H9 (cell line): ENCODE measurements around the gene WHRN. TPM values are rescaled to one million over a fixed set of nuclear protein-coding genes. Genes with fewer than 3 reads are reported as not detected.

Experiments used
- DNase-seq: peaks from one replicate; pipeline ENCODE4 v3.0.0-alpha.2; 2017
- H2AFZ ChIP-seq: one replicate; pipeline ENCODE4 v1.6.1; 2013; ENCODE audit warnings: mild to moderate bottlenecking, low read length, control low read depth, moderate library complexity
- H2AK5ac ChIP-seq: 2 replicates; pipeline ENCODE4 v1.6.1; 2013; ENCODE audit warnings: low read length, control low read depth, mixed read lengths; ENCODE audit not compliant: insufficient read length
- H2BK120ac ChIP-seq: one replicate; pipeline ENCODE4 v1.6.1; 2013; ENCODE audit warnings: low read depth, mild to moderate bottlenecking, low read length, control low read depth, inconsistent platforms; ENCODE audit not compliant: poor library complexity, severe bottlenecking
- H2BK12ac ChIP-seq: 2 replicates; pipeline ENCODE4 v1.6.1; 2013; ENCODE audit warnings: low read length, control low read depth, mixed read lengths, low read depth; ENCODE audit not compliant: insufficient read length
- H2BK15ac ChIP-seq: 2 replicates; pipeline ENCODE4 v1.6.1; 2013; ENCODE audit warnings: low read depth, low read length, control low read depth
- H2BK20ac ChIP-seq: one replicate; pipeline ENCODE4 v1.6.1; 2013; ENCODE audit warnings: low read depth, mild to moderate bottlenecking, low read length, control low read depth, inconsistent platforms; ENCODE audit not compliant: poor library complexity, severe bottlenecking
- H2BK5ac ChIP-seq: 2 replicates; pipeline ENCODE4 v1.6.1; 2013; ENCODE audit warnings: low read length, control low read depth, mixed read lengths; ENCODE audit not compliant: insufficient read length
- H3K14ac ChIP-seq: 2 replicates; pipeline ENCODE4 v1.6.1; 2013; ENCODE audit warnings: low read length, control low read depth; ENCODE audit not compliant: insufficient read depth
- H3K18ac ChIP-seq: 2 replicates; pipeline ENCODE4 v1.6.1; 2013; ENCODE audit warnings: low read depth, mild to moderate bottlenecking, mixed read lengths, low read length, control low read depth; ENCODE audit not compliant: insufficient read length
- H3K23ac ChIP-seq: 2 replicates; pipeline ENCODE4 v1.6.1; 2013; ENCODE audit warnings: low read length, control low read depth, mixed read lengths, low read depth; ENCODE audit not compliant: insufficient read length
- H3K23me2 ChIP-seq: 2 replicates; pipeline ENCODE4 v1.6.1; 2013; ENCODE audit warnings: low read depth, mild to moderate bottlenecking, mixed read lengths, low read length, control low read depth; ENCODE audit not compliant: insufficient read length, poor library complexity, severe bottlenecking
- H3K27ac ChIP-seq: 2 replicates; pipeline ENCODE4 v1.5.1; 2013; ENCODE audit warnings: low read length, control low read depth, mixed read lengths, low read depth; ENCODE audit not compliant: insufficient read length
- H3K27me3 ChIP-seq: 2 replicates; pipeline ENCODE4 v1.6.1; 2013; ENCODE audit warnings: low read length, control low read depth, inconsistent platforms; ENCODE audit not compliant: insufficient read depth
- H3K4ac ChIP-seq: 2 replicates; pipeline ENCODE4 v1.6.1; 2013; ENCODE audit warnings: low read depth, mild to moderate bottlenecking, control low read depth, inconsistent platforms, low read length, moderate library complexity
- H3K4me1 ChIP-seq: 2 replicates; pipeline ENCODE4 v1.6.1; 2013; ENCODE audit warnings: low read length, control low read depth, inconsistent platforms; ENCODE audit not compliant: insufficient read depth
- H3K4me2 ChIP-seq: 2 replicates; pipeline ENCODE4 v1.6.1; 2013; ENCODE audit warnings: low read length, control low read depth, mixed read lengths; ENCODE audit not compliant: insufficient read length, insufficient read depth
- H3K56ac ChIP-seq: 2 replicates; pipeline ENCODE4 v1.6.1; 2013; ENCODE audit warnings: low read depth, mild to moderate bottlenecking, mixed read lengths, low read length, control low read depth; ENCODE audit not compliant: insufficient read length
- H3K79me1 ChIP-seq: 2 replicates; pipeline ENCODE4 v1.6.1; 2013; ENCODE audit warnings: low read depth, mild to moderate bottlenecking, moderate library complexity, low read length, control low read depth, inconsistent platforms; ENCODE audit not compliant: insufficient read depth, poor library complexity, severe bottlenecking
- H3K79me2 ChIP-seq: 2 replicates; pipeline ENCODE4 v1.6.1; 2013; ENCODE audit warnings: low read length, control low read depth, inconsistent platforms; ENCODE audit not compliant: insufficient read depth
- H3K9ac ChIP-seq: 2 replicates; pipeline ENCODE4 v1.6.1; 2013; ENCODE audit warnings: low read length, control low read depth, mixed read lengths; ENCODE audit not compliant: insufficient read length; ENCODE audit errors: extremely low read depth
- H3K9me3 ChIP-seq: one replicate; pipeline ENCODE4 v1.6.1; 2013; ENCODE audit warnings: low read depth, low read length, inconsistent platforms; ENCODE audit not compliant: control insufficient read depth
- H3T11ph ChIP-seq: one replicate; pipeline ENCODE4 v1.6.1; 2013; ENCODE audit warnings: mild to moderate bottlenecking, low read length, control low read depth, inconsistent platforms
- H4K20me1 ChIP-seq: one replicate; pipeline ENCODE4 v1.6.1; 2013; ENCODE audit not compliant: control insufficient read depth, insufficient read length, insufficient read depth
- H4K5ac ChIP-seq: 2 replicates; pipeline ENCODE4 v1.6.1; 2013; ENCODE audit warnings: low read depth, mild to moderate bottlenecking, mixed read lengths, low read length, control low read depth; ENCODE audit not compliant: insufficient read length
- H4K8ac ChIP-seq: replicated peaks from 2 replicates; pipeline ENCODE4 v1.6.1; 2013; ENCODE audit warnings: low read length, control low read depth, mixed read lengths, low read depth; ENCODE audit not compliant: insufficient read length
- H4K91ac ChIP-seq: 2 replicates; pipeline ENCODE4 v1.6.1; 2013; ENCODE audit warnings: low read depth, mild to moderate bottlenecking, moderate library complexity, mixed read lengths, low read length, control low read depth; ENCODE audit not compliant: insufficient read length
- H3K27ac Mint-ChIP-seq, 3 experiments: 2 replicates in 2 of 3; 3 replicates in 1 of 3; pipeline ENCODE4 v1.8.0; 2020 to 2021; ENCODE audit warnings: mixed read lengths in 3 of 3, mild to moderate bottlenecking in 1 of 3, moderate library complexity in 1 of 3
- H3K27me3 Mint-ChIP-seq: 2 replicates; pipeline ENCODE4 v1.8.0; 2021; ENCODE audit warnings: low read depth, mild to moderate bottlenecking, moderate library complexity, mixed read lengths
- H3K36me3 Mint-ChIP-seq, 3 experiments: 2 replicates in 2 of 3; 3 replicates in 1 of 3; pipeline ENCODE4 v1.8.0; 2020 to 2021; ENCODE audit warnings: low read depth in 3 of 3, mixed read lengths in 3 of 3; ENCODE audit not compliant: insufficient read depth in 1 of 3
- H3K4me1 Mint-ChIP-seq, 2 experiments: 2 replicates each; pipeline ENCODE4 v1.8.0; 2020; ENCODE audit warnings: mixed read lengths in 2 of 2
- H3K4me3 Mint-ChIP-seq, 2 experiments: 2 replicates in 1 of 2; 3 replicates in 1 of 2; pipeline ENCODE4 v1.8.0; 2020 to 2021; ENCODE audit warnings: mild to moderate bottlenecking in 2 of 2, mixed read lengths in 2 of 2, moderate library complexity in 1 of 2
- H3K9me3 Mint-ChIP-seq, 2 experiments: 2 replicates in 1 of 2; 3 replicates in 1 of 2; pipeline ENCODE4 v1.8.0; 2020; ENCODE audit warnings: mild to moderate bottlenecking in 2 of 2, mixed read lengths in 2 of 2, moderate library complexity in 1 of 2
- WGBS: extraction: QIAGEN DNeasy Blood & Tissue Kit; methylation state at CpG from one replicate; pipeline ENCODE4 v1.1.7; 2013; ENCODE audit warnings: missing lambda C conversion rate, low lambda C conversion rate, mixed read lengths; ENCODE audit not compliant: insufficient read length; ENCODE audit errors: extremely low coverage; 5-methylcytosine and 5-hydroxymethylcytosine counted together
- total RNA-seq: library from RNA; stranded (reverse); gene quantifications from 2 replicates; pipeline ENCODE4 v1.2.1, GENCODE V29; 2021
- TF ChIP-seq, protein P1 (sequence below): fragments of 200-600 bp; sonication (generic); conservative IDR thresholded peaks from 3 replicates; pipeline ENCODE4 v1.8.0; 2021; ENCODE audit warnings: antibody characterized with exemption, mild to moderate bottlenecking

WHRN gene
- total RNA-seq, 1 experiment from 2014 or later = 2.2 TPM

- peak overlapping the region in 1 of 3 experiments; percentile 91; a peak in 1 of 7 replicates for H3K27ac Mint-ChIP-seq
- peak overlapping the region; percentile 7 for H2BK12ac ChIP-seq
- no peaks in the 10 kb centered on the region for H4K20me1 ChIP-seq
- H3K36me3 Mint-ChIP-seq = no peaks in the 10 kb centered on the region; a peak in 1 of 7 replicates
- no peak overlapping the region for H2BK20ac ChIP-seq
- peaks cover 9 to 13% of the 10 kb centered on the region in 2 experiments for H3K4me1 Mint-ChIP-seq
- no CpG with 5 or more reads among the region's 2 CpGs for WGBS
- H3K79me2 ChIP-seq = no peaks in the 10 kb centered on the region
- H2BK15ac ChIP-seq = no peak overlapping the region
- H3K9ac ChIP-seq = no peak overlapping the region
- H3K27me3 Mint-ChIP-seq = no peaks in the 10 kb centered on the region; the same call in 1 of the 2 replicates
- no peak overlapping the region for H2AK5ac ChIP-seq
- no peaks in the 10 kb centered on the region for H3K27me3 ChIP-seq
- no peaks in the 10 kb centered on the region for H3K9me3 Mint-ChIP-seq
- DNase-seq = no peak
- H2BK120ac ChIP-seq = no peak overlapping the region
- TF ChIP-seq, protein P1, sequence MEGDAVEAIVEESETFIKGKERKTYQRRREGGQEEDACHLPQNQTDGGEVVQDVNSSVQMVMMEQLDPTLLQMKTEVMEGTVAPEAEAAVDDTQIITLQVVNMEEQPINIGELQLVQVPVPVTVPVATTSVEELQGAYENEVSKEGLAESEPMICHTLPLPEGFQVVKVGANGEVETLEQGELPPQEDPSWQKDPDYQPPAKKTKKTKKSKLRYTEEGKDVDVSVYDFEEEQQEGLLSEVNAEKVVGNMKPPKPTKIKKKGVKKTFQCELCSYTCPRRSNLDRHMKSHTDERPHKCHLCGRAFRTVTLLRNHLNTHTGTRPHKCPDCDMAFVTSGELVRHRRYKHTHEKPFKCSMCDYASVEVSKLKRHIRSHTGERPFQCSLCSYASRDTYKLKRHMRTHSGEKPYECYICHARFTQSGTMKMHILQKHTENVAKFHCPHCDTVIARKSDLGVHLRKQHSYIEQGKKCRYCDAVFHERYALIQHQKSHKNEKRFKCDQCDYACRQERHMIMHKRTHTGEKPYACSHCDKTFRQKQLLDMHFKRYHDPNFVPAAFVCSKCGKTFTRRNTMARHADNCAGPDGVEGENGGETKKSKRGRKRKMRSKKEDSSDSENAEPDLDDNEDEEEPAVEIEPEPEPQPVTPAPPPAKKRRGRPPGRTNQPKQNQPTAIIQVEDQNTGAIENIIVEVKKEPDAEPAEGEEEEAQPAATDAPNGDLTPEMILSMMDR = no peak
- no peak overlapping the region for H4K91ac ChIP-seq
- no peak overlapping the region for H3K4me2 ChIP-seq
- H3K23ac ChIP-seq = no peak overlapping the region
- no peak overlapping the region for H2AFZ ChIP-seq
- H3K27ac ChIP-seq = no peak overlapping the region
- peaks cover 4% of the 10 kb centered on the region; the same call in 1 of the 2 replicates for H3K4me1 ChIP-seq
- no peaks in the 10 kb centered on the region for H3K79me1 ChIP-seq
- no peaks in the 10 kb centered on the region for H3K23me2 ChIP-seq
- no peak overlapping the region for H3K18ac ChIP-seq
- H3K4me3 Mint-ChIP-seq = no peak overlapping the region
- H3T11ph ChIP-seq = no peak overlapping the region
- no peak overlapping the region for H4K8ac ChIP-seq
- H3K14ac ChIP-seq = no peak overlapping the region
- H2BK5ac ChIP-seq = no peak overlapping the region
- no peaks in the 10 kb centered on the region for H3K9me3 ChIP-seq
- H3K56ac ChIP-seq = no peak overlapping the region
- no peak overlapping the region for H4K5ac ChIP-seq
- no peak overlapping the region for H3K4ac ChIP-seq
Measured at GRCh38 chr9:114448706-114449105, 56.6 kb downstream of the WHRN start.
